Measurements from ENCODE around the gene CAMK2D.
"Not testable (repeated sequence)": the region's sequence is repeated elsewhere in the genome, so short reads cannot be mapped to it uniquely, and the experiment has no call there.

The CAMK2D gene

GRCh38 chr4:113711883-113712662, 49.5 kb downstream of the CAMK2D start:
- Histone ChIP-seq H3K9ac (ENCODE audit: low read length) (no peak overlapping the region), H3K4me3 (ENCODE audit: low read length) (no peak overlapping the region), H3K27ac (ENCODE audit: low read depth, low read length) (no peak overlapping the region), H3K36me3 (ENCODE audit: control insufficient read depth, insufficient read depth, low read length) (no peaks in the 10 kb centered on the region), H3K27me3 (ENCODE audit: control insufficient read depth, insufficient read depth, low read length) (no peaks in the 10 kb centered on the region), H3K4me1 (ENCODE audit: control insufficient read depth, insufficient read depth, low read length) (peaks cover under 1% of the 10 kb centered on the region)

GRCh38 chr4:113708250-113708649, 53.3 kb downstream of the CAMK2D start:
- H3K4me3 ChIP-seq (ENCODE audit: low read length) = no peak overlapping the region
- H3K27ac ChIP-seq (ENCODE audit: low read depth, low read length) = no peak overlapping the region
- no peak overlapping the region for H3K9ac ChIP-seq (ENCODE audit: low read length)
- H3K4me1 ChIP-seq (ENCODE audit: control insufficient read depth, insufficient read depth, low read length) = peaks cover 3% of the 10 kb centered on the region
- H3K36me3 ChIP-seq (ENCODE audit: control insufficient read depth, insufficient read depth, low read length) = no peaks in the 10 kb centered on the region
- no peaks in the 10 kb centered on the region for H3K27me3 ChIP-seq (ENCODE audit: control insufficient read depth, insufficient read depth, low read length)

GRCh38 chr4:113707048-113707447, 54.5 kb downstream of the CAMK2D start:
- Histone ChIP-seq H3K4me3 (ENCODE audit: low read length) (no peak overlapping the region), H3K9ac (ENCODE audit: low read length) (no peak overlapping the region), H3K27me3 (ENCODE audit: control insufficient read depth, insufficient read depth, low read length) (no peaks in the 10 kb centered on the region), H3K4me1 (ENCODE audit: control insufficient read depth, insufficient read depth, low read length) (peaks cover 3% of the 10 kb centered on the region), H3K36me3 (ENCODE audit: control insufficient read depth, insufficient read depth, low read length) (no peaks in the 10 kb centered on the region), H3K27ac (ENCODE audit: low read depth, low read length) (no peak overlapping the region)

GRCh38 chr4:113705097-113705496, 56.4 kb downstream of the CAMK2D start:
- H3K27ac ChIP-seq (ENCODE audit: low read depth, low read length); H3K4me1 ChIP-seq (ENCODE audit: control insufficient read depth, insufficient read depth, low read length); H3K4me3 ChIP-seq (ENCODE audit: low read length): not testable (repeated sequence)

GRCh38 chr4:113702596-113702995, 58.9 kb downstream of the CAMK2D start:
- H3K9ac ChIP-seq (ENCODE audit: low read length); H3K4me1 ChIP-seq (ENCODE audit: control insufficient read depth, insufficient read depth, low read length); H3K27ac ChIP-seq (ENCODE audit: low read depth, low read length); H3K4me3 ChIP-seq (ENCODE audit: low read length); H3K36me3 ChIP-seq (ENCODE audit: control insufficient read depth, insufficient read depth, low read length); H3K27me3 ChIP-seq (ENCODE audit: control insufficient read depth, insufficient read depth, low read length): not testable (repeated sequence)

More at GRCh38 chr4:113705097-113705496, 56.4 kb downstream of the CAMK2D start:
- H3K27me3 ChIP-seq (ENCODE audit: control insufficient read depth, insufficient read depth, low read length); H3K9ac ChIP-seq (ENCODE audit: low read length); H3K36me3 ChIP-seq (ENCODE audit: control insufficient read depth, insufficient read depth, low read length): not testable (repeated sequence)

- no peaks in the 10 kb centered on the region for H3K27me3 ChIP-seq (ENCODE audit: control insufficient read depth, insufficient read depth, low read length)
- H3K4me1 ChIP-seq (ENCODE audit: control insufficient read depth, insufficient read depth, low read length) = no peaks in the 10 kb centered on the region
- H3K36me3 ChIP-seq (ENCODE audit: control insufficient read depth, insufficient read depth, low read length) = no peaks in the 10 kb centered on the region
- no peak overlapping the region for H3K9ac ChIP-seq (ENCODE audit: low read length)
- no peak overlapping the region for H3K27ac ChIP-seq (ENCODE audit: low read depth, low read length)
- H3K4me3 ChIP-seq (ENCODE audit: low read length) = no peak overlapping the region
Observed at GRCh38 chr4:113701169-113701568, 60.4 kb downstream of the CAMK2D start.

- Histone ChIP-seq H3K36me3 (ENCODE audit: control insufficient read depth, insufficient read depth, low read length) (no peaks in the 10 kb centered on the region), H3K4me3 (ENCODE audit: low read length) (no peak overlapping the region), H3K27me3 (ENCODE audit: control insufficient read depth, insufficient read depth, low read length) (no peaks in the 10 kb centered on the region), H3K4me1 (ENCODE audit: control insufficient read depth, insufficient read depth, low read length) (no peaks in the 10 kb centered on the region), H3K9ac (ENCODE audit: low read length) (no peak overlapping the region), H3K27ac (ENCODE audit: low read depth, low read length) (no peak overlapping the region)
Observed at GRCh38 chr4:113700602-113701150, 60.9 kb downstream of the CAMK2D start.

- no peak overlapping the region for H3K4me3 ChIP-seq (ENCODE audit: low read length)
- no peaks in the 10 kb centered on the region for H3K4me1 ChIP-seq (ENCODE audit: control insufficient read depth, insufficient read depth, low read length)
- no peaks in the 10 kb centered on the region for H3K36me3 ChIP-seq (ENCODE audit: control insufficient read depth, insufficient read depth, low read length)
- H3K9ac ChIP-seq (ENCODE audit: low read length) = no peak overlapping the region
- no peak overlapping the region for H3K27ac ChIP-seq (ENCODE audit: low read depth, low read length)
- no peaks in the 10 kb centered on the region for H3K27me3 ChIP-seq (ENCODE audit: control insufficient read depth, insufficient read depth, low read length)
Observed at GRCh38 chr4:113699772-113700171, 61.8 kb downstream of the CAMK2D start.

GRCh38 chr4:113697429-113697828, 64.1 kb downstream of the CAMK2D start:
- H3K4me1 ChIP-seq (ENCODE audit: control insufficient read depth, insufficient read depth, low read length) = peaks cover 3% of the 10 kb centered on the region

GRCh38 chr4:113695328-113696169, 66.0 kb downstream of the CAMK2D start:
- Histone ChIP-seq H3K4me3 (ENCODE audit: low read length) (no peak overlapping the region), H3K36me3 (ENCODE audit: control insufficient read depth, insufficient read depth, low read length) (no peaks in the 10 kb centered on the region), H3K4me1 (ENCODE audit: control insufficient read depth, insufficient read depth, low read length) (peaks cover 3% of the 10 kb centered on the region), H3K27ac (ENCODE audit: low read depth, low read length) (no peak overlapping the region), H3K9ac (ENCODE audit: low read length) (no peak overlapping the region), H3K27me3 (ENCODE audit: control insufficient read depth, insufficient read depth, low read length) (no peaks in the 10 kb centered on the region)

More at GRCh38 chr4:113697429-113697828, 64.1 kb downstream of the CAMK2D start:
- no peak overlapping the region for H3K27ac ChIP-seq (ENCODE audit: low read depth, low read length)
- H3K36me3 ChIP-seq (ENCODE audit: control insufficient read depth, insufficient read depth, low read length) = no peaks in the 10 kb centered on the region
- no peaks in the 10 kb centered on the region for H3K27me3 ChIP-seq (ENCODE audit: control insufficient read depth, insufficient read depth, low read length)
- H3K4me3 ChIP-seq (ENCODE audit: low read length) = no peak overlapping the region
- H3K9ac ChIP-seq (ENCODE audit: low read length) = no peak overlapping the region

- Histone ChIP-seq H3K36me3 (ENCODE audit: control insufficient read depth, insufficient read depth, low read length) (no peaks in the 10 kb centered on the region), H3K4me3 (ENCODE audit: low read length) (no peak overlapping the region), H3K27me3 (ENCODE audit: control insufficient read depth, insufficient read depth, low read length) (no peaks in the 10 kb centered on the region), H3K4me1 (ENCODE audit: control insufficient read depth, insufficient read depth, low read length) (peaks cover 3% of the 10 kb centered on the region), H3K27ac (ENCODE audit: low read depth, low read length) (no peak overlapping the region), H3K9ac (ENCODE audit: low read length) (no peak overlapping the region)
Observed at GRCh38 chr4:113694008-113694407, 67.5 kb downstream of the CAMK2D start.

- Histone ChIP-seq H3K4me1 (ENCODE audit: control insufficient read depth, insufficient read depth, low read length) (peaks cover 3% of the 10 kb centered on the region), H3K9ac (ENCODE audit: low read length) (no peak overlapping the region), H3K27ac (ENCODE audit: low read depth, low read length) (no peak overlapping the region)
Observed at GRCh38 chr4:113692809-113693411, 68.6 kb downstream of the CAMK2D start.

More at GRCh38 chr4:113692809-113693411, 68.6 kb downstream of the CAMK2D start:
- no peaks in the 10 kb centered on the region for H3K27me3 ChIP-seq (ENCODE audit: control insufficient read depth, insufficient read depth, low read length)
- no peak overlapping the region for H3K4me3 ChIP-seq (ENCODE audit: low read length)
- no peaks in the 10 kb centered on the region for H3K36me3 ChIP-seq (ENCODE audit: control insufficient read depth, insufficient read depth, low read length)

Data from rectal smooth muscle tissue (tissue), 1 donor.